HG03108 (cell line): ENCODE measurements around the gene JPT1.
A peak's percentile ranks its signal among the peaks of the same experiment; 100 is the strongest.
"Not testable (repeated sequence)": the region's sequence is repeated elsewhere in the genome, so short reads cannot be mapped to it uniquely, and the experiment has no call there.

Source experiments
- ATAC-seq: cut with Tn5 transposase; IDR thresholded peaks from one replicate; pipeline ENCODE4 v1.9.1; 2021; ENCODE audit warnings: moderate library complexity; ENCODE audit not compliant: unreplicated experiment

Gene JPT1

GRCh38 chr17:75130632-75131277, 23.6 kb downstream of the JPT1 start:
- ATAC-seq: no peak

DNA sequence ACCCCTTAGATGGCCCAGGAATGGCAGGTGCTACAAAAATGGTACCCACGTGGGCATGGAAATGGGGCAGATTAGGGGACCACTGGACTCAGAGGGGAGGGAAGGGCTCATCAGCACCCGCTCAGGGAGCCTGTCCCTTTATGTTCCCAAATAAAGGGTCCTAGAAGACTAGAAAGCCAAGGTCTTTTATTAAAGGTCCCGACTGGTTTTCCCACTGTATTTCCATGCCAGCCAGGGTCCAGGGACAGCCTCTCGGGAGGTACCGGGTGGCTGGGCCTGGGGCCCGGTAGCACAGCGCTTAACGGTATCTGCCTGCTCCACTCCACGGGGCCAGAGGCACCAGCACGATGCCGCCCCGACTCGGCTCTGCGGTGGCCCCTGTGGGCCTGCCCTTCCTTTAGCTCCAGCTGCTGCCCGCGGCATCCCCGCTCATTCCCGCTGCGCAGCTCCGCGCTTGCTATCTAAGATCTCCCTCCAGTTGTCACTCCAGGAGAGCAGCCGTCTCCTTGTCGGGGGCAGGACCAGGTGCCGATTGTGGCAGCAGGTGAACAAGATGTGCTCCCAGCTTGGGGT, 24.2 kb downstream of the JPT1 start:
- no peak for ATAC-seq

GRCh38 chr17:75129576-75129975, 24.7 kb downstream of the JPT1 start:
- no peak for ATAC-seq

GRCh38 chr17:75128694-75129505, 25.4 kb downstream of the JPT1 start:
- ATAC-seq: no peak

GRCh38 chr17:75127936-75128335, 26.4 kb downstream of the JPT1 start:
- not testable (repeated sequence) for ATAC-seq

- ATAC-seq: no peak
Observed at GRCh38 chr17:75126954-75127353, 27.4 kb downstream of the JPT1 start.

- no peak for ATAC-seq
Observed at GRCh38 chr17:75125984-75126383, 28.3 kb downstream of the JPT1 start.

DNA sequence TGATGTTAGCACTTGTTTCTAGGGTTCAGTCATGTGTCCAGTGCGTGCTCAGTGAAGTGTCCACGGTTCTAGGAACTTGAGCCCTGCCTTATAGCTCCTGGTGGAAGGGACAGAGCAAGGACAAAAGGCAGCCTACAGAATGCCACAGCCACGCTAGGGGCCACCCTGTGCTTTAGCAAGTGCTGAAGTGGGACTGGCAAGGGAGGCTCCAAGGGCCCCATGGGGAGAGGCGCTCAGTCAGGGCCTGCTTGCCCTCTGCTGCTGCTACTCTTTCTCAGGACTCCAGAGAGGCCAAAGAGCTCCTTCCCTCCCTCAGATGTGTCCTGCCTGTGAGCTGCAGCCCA, 29.5 kb downstream of the JPT1 start:
- no peak for ATAC-seq

DNA sequence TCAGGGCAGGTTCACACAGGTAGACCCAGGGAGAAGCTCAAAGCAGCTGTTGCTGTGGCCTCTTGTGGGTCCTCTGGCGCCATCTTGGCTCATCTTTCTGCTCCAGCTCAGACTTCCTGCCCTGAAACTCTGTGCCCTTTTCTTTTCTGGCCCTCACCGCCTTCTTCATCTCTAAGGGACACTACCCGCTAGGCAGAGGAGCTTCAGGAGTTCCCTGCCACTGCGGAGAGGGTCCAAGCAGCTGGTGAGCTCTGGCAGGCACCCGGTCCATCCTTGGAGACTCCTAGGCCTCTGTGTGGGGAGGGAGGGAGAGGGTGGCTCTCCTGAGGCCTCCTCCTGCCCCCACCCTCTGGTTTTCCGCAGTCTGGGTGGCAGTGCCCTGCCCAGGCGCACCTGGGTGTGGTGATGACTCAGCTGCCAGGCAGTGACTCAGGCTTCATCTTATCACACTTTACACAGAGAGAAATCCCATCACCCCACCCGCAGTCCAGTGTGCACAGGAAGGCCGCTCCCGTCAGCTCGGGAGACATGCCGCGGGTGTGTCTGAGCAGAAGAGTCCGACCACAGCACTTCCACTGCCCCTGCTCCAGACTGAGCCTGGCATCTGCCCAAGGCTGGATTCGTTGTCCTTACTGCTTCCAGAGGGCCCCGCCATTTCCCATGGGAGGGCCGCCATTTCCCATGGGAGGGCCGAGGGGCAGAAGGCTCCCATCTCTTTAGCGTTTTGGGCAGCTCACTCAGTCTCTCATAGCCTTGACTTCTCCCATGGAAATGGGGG, 30.1 kb downstream of the JPT1 start:
- no peak for ATAC-seq

GRCh38 chr17:75118307-75118706, 36.0 kb downstream of the JPT1 start:
- no peak for ATAC-seq

DNA sequence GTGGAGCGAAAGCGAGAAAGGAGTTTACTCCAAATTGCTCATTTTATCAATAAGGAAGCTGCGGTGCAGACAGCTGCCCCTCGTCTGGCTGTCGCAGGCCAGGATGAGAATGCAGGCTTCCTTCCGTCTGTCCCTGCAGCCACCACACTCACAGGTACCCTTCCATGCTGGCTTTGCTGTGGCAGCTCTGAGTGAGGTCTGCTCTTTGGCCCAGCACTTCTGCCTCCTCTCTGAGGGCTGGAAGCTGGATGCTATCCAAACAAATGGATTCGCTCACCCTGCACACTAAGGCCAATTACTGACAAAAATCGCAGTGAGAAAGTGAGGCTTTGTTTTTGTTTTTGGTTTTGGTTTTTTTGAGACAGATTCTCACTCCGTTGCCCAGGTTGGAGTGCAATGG, 37.6 kb downstream of the JPT1 start:
- no peak for ATAC-seq

GRCh38 chr17:75115555-75115954, 38.8 kb downstream of the JPT1 start:
- no peak for ATAC-seq

GRCh38 chr17:75114552-75115314, 39.6 kb downstream of the JPT1 start:
- no peak for ATAC-seq

GRCh38 chr17:75113798-75114551, 40.3 kb downstream of the JPT1 start:
- ATAC-seq: no peak

DNA sequence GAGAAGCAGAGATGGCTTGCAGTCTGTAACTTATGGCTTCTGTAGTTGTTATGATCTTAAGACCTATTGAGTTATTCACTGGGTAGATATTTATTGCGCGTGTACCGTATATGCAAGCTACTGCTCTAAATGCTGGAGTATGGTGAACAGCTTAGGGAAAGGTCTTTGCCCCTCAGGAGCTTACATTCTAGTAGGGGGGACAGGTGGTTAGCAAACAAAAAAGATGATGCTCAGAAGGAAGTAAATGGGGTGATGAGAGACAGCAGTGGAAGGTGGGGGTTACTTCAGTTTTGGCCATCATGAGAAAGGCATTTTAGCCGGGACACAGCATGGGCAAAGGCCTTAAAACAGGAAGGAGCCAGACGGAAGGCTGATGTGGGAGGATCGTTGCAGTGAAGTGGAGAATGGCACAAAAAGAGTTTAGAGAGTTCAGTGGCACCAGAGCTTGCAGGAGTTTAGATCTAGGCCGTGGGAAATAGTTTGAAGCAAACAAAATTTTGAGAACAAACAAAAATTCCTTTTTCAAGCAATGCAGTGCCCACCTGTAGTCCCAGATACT, 42.5 kb downstream of the JPT1 start:
- ATAC-seq: no peak

GRCh38 chr17:75110234-75110937, 43.9 kb downstream of the JPT1 start:
- ATAC-seq: no peak

DNA sequence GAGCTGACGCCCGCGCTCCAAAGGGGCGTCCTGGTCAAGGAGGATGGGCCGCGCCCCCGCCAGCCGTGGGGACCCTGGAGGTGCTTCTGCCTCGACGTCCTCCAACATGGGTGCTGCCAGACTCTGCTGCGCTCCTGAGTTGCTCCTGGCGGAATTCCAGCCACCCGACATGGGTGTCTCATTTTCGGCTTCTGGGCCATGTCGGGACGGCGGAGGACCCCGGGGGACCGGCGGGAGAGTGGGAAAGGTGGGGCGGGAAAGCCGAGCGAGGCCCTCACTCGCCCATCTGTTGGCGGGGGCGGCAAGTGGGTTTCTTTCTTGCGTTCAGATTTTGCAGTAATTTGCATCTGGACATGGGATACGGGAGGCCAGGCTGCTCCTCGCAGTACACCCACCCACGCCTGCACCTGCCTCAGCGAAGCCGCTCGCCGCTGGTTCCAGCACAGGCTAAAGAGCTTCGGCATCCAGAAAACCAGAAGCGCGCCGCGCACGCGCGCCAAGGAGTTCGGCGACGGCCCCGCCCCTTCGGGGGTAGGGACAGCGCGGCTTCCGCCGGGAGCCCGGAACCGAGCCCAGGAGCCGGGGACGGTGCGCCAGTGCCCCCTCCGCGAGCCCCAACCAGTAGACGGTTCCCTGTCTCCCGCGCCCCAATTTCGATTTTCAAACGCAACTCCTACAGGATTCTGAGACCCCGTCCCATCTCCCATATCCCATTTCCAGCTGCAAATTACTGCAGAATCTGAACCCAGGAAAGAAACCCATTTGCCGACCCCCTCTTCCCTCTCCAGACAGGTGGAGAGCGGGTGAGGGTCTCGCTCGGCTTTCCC, 44.7 kb downstream of the JPT1 start, which contains the start of gene ARMC7:
ARMC7 (plus strand) TSS at position 563 of the 827 bp plus-strand sequence. CDS start 320 bp downstream, outside the sequence.
- peak; percentile 66 for ATAC-seq

- ATAC-seq: no peak
Observed at GRCh38 chr17:75109046-75109406, 45.3 kb downstream of the JPT1 start.
